MCF 10A (cell line): Measurements from ENCODE around the gene HDAC1. TPM values are rescaled to one million over a fixed set of nuclear protein-coding genes. Genes with fewer than 3 reads are reported as not detected.
"Not testable (repeated sequence)": the region's sequence is repeated elsewhere in the genome, so short reads cannot be mapped to it uniquely, and the experiment has no call there.

Source experiments
- BruUV-seq: library from RNA; stranded (reverse); fragments of 400-500 nt; replicated peaks from 2 replicates; lab custom pipeline; 2021; lab: Mats Ljungman, UMichigan
- CTCF ChIA-PET: fragments of 300-600 bp; sonication (Branson Sonifier 250); formaldehyde crosslinking; extraction: SDS; loops from one replicate; lab custom pipeline; 2021; ENCODE audit warnings: antibody characterized with exemption, inconsistent platforms; lab: Yijun Ruan, JAX
- POLR2A ChIA-PET: fragments of 300-600, 350-650 bp; sonication (Branson Sonifier 250); formaldehyde crosslinking; extraction: SDS; loops from one replicate; lab custom pipeline; 2020; ENCODE audit warnings: antibody characterized with exemption, inconsistent platforms; lab: Yijun Ruan, JAX
- DNase-seq: peaks from one replicate; pipeline ENCODE4 v3.0.0-alpha.2; 2018; ENCODE audit not compliant: unreplicated experiment
- H3K27ac Mint-ChIP-seq: one replicate; pipeline ENCODE4 v1.8.0; 2022; ENCODE audit warnings: mild to moderate bottlenecking, low read depth, mixed read lengths; ENCODE audit not compliant: unreplicated experiment
- H3K27me3 Mint-ChIP-seq: one replicate; pipeline ENCODE4 v1.8.0; 2022; ENCODE audit warnings: mixed read lengths; ENCODE audit not compliant: insufficient read depth, unreplicated experiment
- H3K36me3 Mint-ChIP-seq: one replicate; pipeline ENCODE4 v1.8.0; 2022; ENCODE audit warnings: mild to moderate bottlenecking, moderate library complexity, mixed read lengths; ENCODE audit not compliant: insufficient read depth, unreplicated experiment
- H3K4me1 Mint-ChIP-seq: one replicate; pipeline ENCODE4 v1.8.0; 2022; ENCODE audit warnings: mixed read lengths; ENCODE audit not compliant: insufficient read depth, unreplicated experiment
- H3K4me3 Mint-ChIP-seq: one replicate; pipeline ENCODE4 v1.8.0; 2022; ENCODE audit warnings: mild to moderate bottlenecking, moderate library complexity, mixed read lengths; ENCODE audit not compliant: unreplicated experiment
- H3K9me3 Mint-ChIP-seq: one replicate; pipeline ENCODE4 v1.8.0; 2022; ENCODE audit warnings: mixed read lengths; ENCODE audit not compliant: unreplicated experiment
- CTCF ChIP-seq: fragments of 200-600 bp; IDR thresholded peaks from one replicate; pipeline ENCODE4 v1.8.0; 2022; ENCODE audit warnings: antibody characterized with exemption, mild to moderate bottlenecking; ENCODE audit not compliant: unreplicated experiment
- intact Hi-C: fragments of 100-400 bp; cut with micrococcal nuclease; formaldehyde crosslinking; loops from 2 replicates; pipeline ENCODE4 v1.14.1; 2022
- total RNA-seq: library from RNA; stranded (reverse); gene quantifications from 2 replicates; pipeline ENCODE4 v1.2.3, GENCODE V29; 2022

HDAC1 gene
- total RNA-seq, 1 experiment from 2014 or later: 39.7 TPM

DNA sequence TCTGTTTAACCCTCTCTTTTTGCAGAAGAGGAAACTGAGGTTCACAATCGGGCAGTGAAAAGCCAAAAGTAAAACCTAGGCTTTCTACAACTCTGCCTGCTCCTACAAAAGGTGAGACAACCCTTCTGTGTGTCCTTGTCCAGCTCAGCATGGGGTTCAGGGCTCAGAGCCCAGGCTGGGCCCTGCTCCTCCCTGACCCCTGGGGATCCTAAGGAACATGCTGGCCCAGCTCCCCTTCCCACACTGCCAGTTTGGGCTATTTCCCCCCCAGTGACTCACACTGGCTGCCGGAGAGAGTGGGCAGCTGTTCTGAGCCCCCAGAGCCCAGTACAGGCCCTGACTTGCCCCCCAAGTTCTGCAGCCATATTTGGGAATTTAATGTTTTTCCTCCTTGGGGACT is 61.5 kb downstream of the HDAC1 start:
- intact Hi-C loops: no loop called here
- H3K9me3 Mint-ChIP-seq: no peaks in the 10 kb centered on the region
- no peaks in the 10 kb centered on the region for H3K27me3 Mint-ChIP-seq
- H3K36me3 Mint-ChIP-seq: peaks cover 20% of the 10 kb centered on the region
- peak overlapping the region; percentile 82 for H3K4me3 Mint-ChIP-seq
- POLR2A ChIA-PET: interaction anchor here (1.2 to 1.8 kb wide), 2 partner anchors 11 to 174 kb away, joined by 3 to 6 read pairs; partner anchors contain the start of gene TXLNA
- peaks cover 11% of the 10 kb centered on the region for H3K4me1 Mint-ChIP-seq
- no peak for TF ChIP-seq CTCF
- no peak overlapping the region for H3K27ac Mint-ChIP-seq
- BruUV-seq: no TSS peak
- CTCF ChIA-PET: no interaction called here
- DNase-seq: no peak

GRCh38 chr1:32353886-32354570 is 62.1 kb downstream of the HDAC1 start:
- H3K4me3 Mint-ChIP-seq: peak overlapping the region; percentile 82
- H3K9me3 Mint-ChIP-seq: no peaks in the 10 kb centered on the region
- no peak for TF ChIP-seq CTCF
- no peak overlapping the region for H3K27ac Mint-ChIP-seq
- no TSS peak for BruUV-seq
- H3K27me3 Mint-ChIP-seq: no peaks in the 10 kb centered on the region
- no peak for DNase-seq
- intact Hi-C loops: no loop called here
- H3K36me3 Mint-ChIP-seq: peaks cover 20% of the 10 kb centered on the region
- CTCF ChIA-PET: interaction anchor here (0.6 to 1.3 kb wide), 2 partner anchors 12 to 138 kb away, joined by 3 to 4 read pairs; no protein-coding TSS in a partner anchor
- POLR2A ChIA-PET: interaction anchor here (0.6 to 1.8 kb wide), 2 partner anchors 10 to 709 kb away, joined by 3 to 6 read pairs; partner anchors contain the start of gene PEF1
- peaks cover 11% of the 10 kb centered on the region for H3K4me1 Mint-ChIP-seq

DNA sequence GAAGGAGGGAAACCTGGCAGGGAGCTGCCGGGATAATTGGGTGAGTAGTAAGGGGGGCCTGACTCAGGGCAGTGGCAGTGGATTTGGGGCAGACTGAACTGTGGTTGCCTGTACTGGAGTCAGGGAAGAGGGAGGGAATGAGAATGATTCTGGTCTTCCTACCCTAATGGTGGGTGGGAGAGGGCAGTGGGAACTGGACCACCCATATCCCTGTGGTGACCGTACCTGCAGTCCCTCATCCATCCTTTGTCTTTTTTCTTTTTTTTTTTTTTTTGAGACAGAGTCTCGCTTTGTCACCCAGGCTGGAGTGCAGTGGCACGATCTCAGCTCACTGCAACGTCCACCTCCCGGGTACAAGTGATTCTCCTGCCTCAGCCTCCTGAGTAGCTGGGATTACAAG is 63.9 kb downstream of the HDAC1 start:
- DNase-seq, BruUV-seq: not testable (repeated sequence)

DNA sequence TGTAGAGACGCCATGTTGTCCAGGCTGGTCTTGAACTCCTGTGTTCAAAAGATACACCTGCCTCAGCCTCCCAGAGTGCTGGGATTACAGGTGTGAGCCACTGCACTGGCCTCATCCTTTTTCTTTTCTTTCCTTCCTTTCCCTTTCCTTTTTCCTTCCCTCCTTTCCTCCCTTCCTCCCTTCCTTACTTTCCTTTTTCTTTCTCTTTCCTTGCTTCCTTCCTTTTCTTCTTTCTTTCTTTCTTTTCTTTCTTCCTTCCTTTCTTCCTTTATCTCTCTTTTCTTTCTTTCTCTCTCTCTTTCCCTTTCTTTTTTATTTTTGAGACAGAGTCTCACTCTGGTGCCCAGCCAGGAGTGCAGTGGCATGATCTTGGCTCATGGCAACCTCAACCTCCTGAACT is 64.6 kb downstream of the HDAC1 start:
- intact Hi-C loops: no loop called here
- Mint-ChIP-seq H3K4me3 (no peak overlapping the region), H3K27ac (no peak overlapping the region), H3K36me3 (peaks cover 26% of the 10 kb centered on the region), H3K9me3 (no peaks in the 10 kb centered on the region), H3K27me3 (no peaks in the 10 kb centered on the region), H3K4me1 (peaks cover 11% of the 10 kb centered on the region)
- no peak for DNase-seq
- CTCF ChIA-PET: no interaction called here
- no TSS peak for BruUV-seq
- no peak for TF ChIP-seq CTCF
- POLR2A ChIA-PET: no interaction called here

More for the DNA sequence above, 63.9 kb downstream of the HDAC1 start:
- H3K36me3 Mint-ChIP-seq: peaks cover 26% of the 10 kb centered on the region
- H3K9me3 Mint-ChIP-seq, H3K27me3 Mint-ChIP-seq, intact Hi-C loops, CTCF ChIA-PET, H3K27ac Mint-ChIP-seq, H3K4me3 Mint-ChIP-seq: not testable (repeated sequence)
- POLR2A ChIA-PET: interaction anchor here (0.7 kb wide), 1 partner anchor 65 kb away, joined by 3 read pairs; no protein-coding TSS in a partner anchor
- H3K4me1 Mint-ChIP-seq: peaks cover 11% of the 10 kb centered on the region
